ENCODE results near the gene COQ3.

GRCh38 chr6:99409672-99410071, 15.7 kb upstream of the COQ3 start:
- TF ChIP-seq CTCF (IDR thresholded peaks at IDR 0.05) (no peak), POLR2A (IDR thresholded peaks at IDR 0.05) (no peak), EP300 (IDR thresholded peaks at IDR 0.05) (no peak)
